Iris pigment epithelial cell (primary cell): Measurements from ENCODE around the gene PSMC1.

Source experiments
- DNase-seq: peaks from one replicate; pipeline ENCODE4 v3.0.0-alpha.2; 2011; ENCODE audit warnings: low read depth

The PSMC1 gene

DNA sequence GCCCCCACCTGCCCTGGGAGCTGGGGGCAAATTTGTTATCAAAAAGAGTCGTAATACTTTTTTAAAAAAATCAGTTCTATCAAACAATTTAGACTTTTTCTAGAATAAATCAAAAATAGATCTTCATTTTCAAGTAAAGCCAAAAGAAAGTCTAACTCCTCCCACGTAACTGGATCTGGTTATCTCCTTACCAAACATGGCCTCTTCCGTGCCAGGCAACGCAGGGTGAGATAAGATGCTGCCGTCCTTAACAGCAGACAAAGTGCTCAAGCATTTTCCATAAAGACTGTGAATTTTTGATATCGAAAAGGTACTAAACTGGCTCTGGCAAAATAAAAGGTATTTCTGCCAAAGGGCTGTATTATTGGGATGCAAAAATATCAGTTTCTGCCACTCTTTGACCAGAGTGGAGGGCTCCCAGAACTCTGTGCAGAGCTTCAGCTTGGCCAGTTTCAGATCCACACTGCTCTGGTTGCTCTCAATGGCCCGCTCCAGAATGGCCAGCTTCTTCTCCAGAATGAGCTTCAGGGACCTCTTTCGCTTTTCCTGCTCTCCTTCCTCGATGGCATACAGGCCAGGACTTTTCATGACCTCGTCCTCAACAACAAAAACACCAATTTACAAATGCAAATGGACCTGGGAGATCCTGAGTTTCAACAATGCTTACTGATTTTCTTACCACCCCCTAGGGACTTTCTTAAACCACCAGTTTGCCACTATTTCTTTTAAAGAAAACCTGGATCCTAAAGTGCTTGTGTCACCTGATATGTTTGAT lies 46.4 kb downstream of the PSMC1 start:
- DNase-seq, result no peak

- DNase-seq, result no peak
These were observed 47.1 kb downstream of the PSMC1 start for GRCh38 chr14:90303473-90303872.

- no peak for DNase-seq
These were observed 48.1 kb downstream of the PSMC1 start for GRCh38 chr14:90304502-90304901.

GRCh38 chr14:90305176-90305601 lies 48.8 kb downstream of the PSMC1 start:
- no peak for DNase-seq

DNA sequence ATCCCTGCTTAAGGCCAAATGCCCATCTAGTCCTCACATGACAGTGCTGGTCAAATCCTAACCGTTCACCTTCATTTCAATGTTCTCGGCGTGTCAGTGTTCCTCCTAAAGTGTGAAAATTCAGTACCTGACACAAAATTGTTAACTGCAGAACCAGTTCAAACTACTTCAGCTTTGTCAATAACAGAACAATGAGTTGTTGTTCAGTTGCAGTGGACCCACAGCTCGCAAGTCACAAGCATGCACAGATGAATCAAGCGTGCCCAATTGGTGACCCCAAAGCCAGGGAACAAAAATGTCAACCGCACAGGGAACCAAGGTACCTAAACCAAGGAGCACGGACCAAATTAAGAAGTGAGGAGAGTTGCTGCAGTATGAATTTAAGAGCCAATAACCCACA lies 52.2 kb downstream of the PSMC1 start:
- no peak for DNase-seq

GRCh38 chr14:90317286-90317685 lies 60.9 kb downstream of the PSMC1 start:
- no peak for DNase-seq

GRCh38 chr14:90318016-90318415 lies 61.7 kb downstream of the PSMC1 start:
- no peak for DNase-seq

DNA sequence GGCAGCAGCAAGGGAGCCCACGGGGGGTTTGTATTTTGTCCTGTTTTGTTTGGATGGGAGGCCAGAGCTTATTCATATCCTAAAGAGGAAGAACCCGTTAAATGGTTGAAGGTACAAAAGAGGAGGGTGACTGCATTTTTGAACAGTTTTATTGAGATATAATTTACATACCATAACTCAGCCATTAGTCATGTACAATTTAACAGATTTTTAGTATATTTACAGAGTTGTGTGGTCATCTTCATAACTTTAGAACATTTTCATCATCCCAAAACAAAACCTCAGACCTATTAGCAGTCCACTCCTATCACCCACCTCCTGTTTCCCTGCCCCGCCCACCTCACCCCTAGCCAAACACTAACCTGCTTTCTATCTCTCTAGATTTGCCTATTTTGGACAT lies 62.8 kb downstream of the PSMC1 start:
- peak; percentile 46 for DNase-seq

GRCh38 chr14:90319634-90320541 lies 63.5 kb downstream of the PSMC1 start:
- DNase-seq, result no peak

GRCh38 chr14:90321891-90322290 lies 65.5 kb downstream of the PSMC1 start:
- no peak for DNase-seq
